Neural crest cell (in vitro differentiated cells): Measurements from ENCODE around the gene NCR2. TPM values are rescaled to one million over a fixed set of nuclear protein-coding genes. Genes with fewer than 3 reads are reported as not detected.

ENCODE experiments used
- DNase-seq: peaks from one replicate; pipeline ENCODE4 v3.0.0; 2021; ENCODE audit warnings: low read depth, mixed read lengths, low spot score
- H3K27ac Mint-ChIP-seq: one replicate; pipeline ENCODE4 v1.8.0; 2021; ENCODE audit warnings: mild to moderate bottlenecking, mixed read lengths; ENCODE audit not compliant: unreplicated experiment
- H3K27me3 Mint-ChIP-seq: 2 replicates; pipeline ENCODE4 v1.8.0; 2021; ENCODE audit warnings: low read depth, mild to moderate bottlenecking, mixed read lengths
- H3K36me3 Mint-ChIP-seq: 2 replicates; pipeline ENCODE4 v1.8.0; 2021; ENCODE audit warnings: low read depth, mild to moderate bottlenecking, mixed read lengths
- H3K4me1 Mint-ChIP-seq: 2 replicates; pipeline ENCODE4 v1.8.0; 2021; ENCODE audit warnings: mixed read lengths
- H3K4me3 Mint-ChIP-seq: one replicate; pipeline ENCODE4 v1.8.0; 2021; ENCODE audit warnings: mild to moderate bottlenecking, mixed read lengths
- H3K9me3 Mint-ChIP-seq: 2 replicates; pipeline ENCODE4 v1.8.0; 2021; ENCODE audit warnings: mixed read lengths
- total RNA-seq: library from RNA; stranded (reverse); gene quantifications from 2 replicates; pipeline ENCODE4 v1.2.1, GENCODE V29; 2021
- TF ChIP-seq, protein P1 (sequence below): fragments of 200-600 bp; sonication (generic); conservative IDR thresholded peaks from 2 replicates; pipeline ENCODE4 v1.5.0; 2021; ENCODE audit warnings: antibody characterized with exemption, mild to moderate bottlenecking

NCR2 gene
- total RNA-seq, 1 donor from 2014 or later: not detected

DNA sequence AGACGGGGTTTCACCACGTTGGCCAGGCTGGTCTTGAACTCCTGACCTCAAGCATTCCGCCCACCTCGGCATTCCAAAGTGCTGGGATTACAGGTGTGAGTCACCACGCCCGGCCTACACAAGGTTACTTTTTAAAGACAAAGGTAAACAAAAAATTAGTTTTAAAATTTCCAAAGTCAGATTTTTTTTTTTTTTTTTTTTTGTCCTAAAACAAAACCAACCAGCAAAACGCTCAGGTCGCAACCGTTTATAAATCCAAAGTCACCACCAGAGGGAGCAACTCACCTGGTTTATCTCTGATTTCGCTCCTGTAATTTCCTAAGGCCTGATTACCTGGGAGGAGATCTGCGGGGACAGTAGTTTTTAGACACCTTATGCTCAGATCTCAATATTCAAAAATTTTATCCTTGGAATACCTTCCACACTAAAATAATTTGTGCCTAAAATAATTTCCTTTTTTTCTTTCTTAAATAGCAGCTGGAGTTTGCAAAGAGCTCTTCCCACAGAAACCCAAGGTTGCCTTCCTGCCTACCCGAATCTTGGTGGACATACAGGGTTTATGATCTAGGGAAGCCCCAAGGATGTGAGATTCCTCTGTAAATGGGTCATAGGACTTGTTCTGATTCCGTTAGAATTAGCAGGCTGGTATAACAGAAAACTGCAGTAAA lies 29.1 kb upstream of the NCR2 start:
- Mint-ChIP-seq H3K27me3 (peaks cover 47% of the 10 kb centered on the region), H3K36me3 (no peaks in the 10 kb centered on the region), H3K4me1 (no peaks in the 10 kb centered on the region), H3K4me3 (no peak overlapping the region), H3K9me3 (peaks cover 4% of the 10 kb centered on the region), H3K27ac (no peak overlapping the region)
- DNase-seq: no peak
- TF ChIP-seq, protein P1, sequence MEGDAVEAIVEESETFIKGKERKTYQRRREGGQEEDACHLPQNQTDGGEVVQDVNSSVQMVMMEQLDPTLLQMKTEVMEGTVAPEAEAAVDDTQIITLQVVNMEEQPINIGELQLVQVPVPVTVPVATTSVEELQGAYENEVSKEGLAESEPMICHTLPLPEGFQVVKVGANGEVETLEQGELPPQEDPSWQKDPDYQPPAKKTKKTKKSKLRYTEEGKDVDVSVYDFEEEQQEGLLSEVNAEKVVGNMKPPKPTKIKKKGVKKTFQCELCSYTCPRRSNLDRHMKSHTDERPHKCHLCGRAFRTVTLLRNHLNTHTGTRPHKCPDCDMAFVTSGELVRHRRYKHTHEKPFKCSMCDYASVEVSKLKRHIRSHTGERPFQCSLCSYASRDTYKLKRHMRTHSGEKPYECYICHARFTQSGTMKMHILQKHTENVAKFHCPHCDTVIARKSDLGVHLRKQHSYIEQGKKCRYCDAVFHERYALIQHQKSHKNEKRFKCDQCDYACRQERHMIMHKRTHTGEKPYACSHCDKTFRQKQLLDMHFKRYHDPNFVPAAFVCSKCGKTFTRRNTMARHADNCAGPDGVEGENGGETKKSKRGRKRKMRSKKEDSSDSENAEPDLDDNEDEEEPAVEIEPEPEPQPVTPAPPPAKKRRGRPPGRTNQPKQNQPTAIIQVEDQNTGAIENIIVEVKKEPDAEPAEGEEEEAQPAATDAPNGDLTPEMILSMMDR: peak; percentile 77

DNA sequence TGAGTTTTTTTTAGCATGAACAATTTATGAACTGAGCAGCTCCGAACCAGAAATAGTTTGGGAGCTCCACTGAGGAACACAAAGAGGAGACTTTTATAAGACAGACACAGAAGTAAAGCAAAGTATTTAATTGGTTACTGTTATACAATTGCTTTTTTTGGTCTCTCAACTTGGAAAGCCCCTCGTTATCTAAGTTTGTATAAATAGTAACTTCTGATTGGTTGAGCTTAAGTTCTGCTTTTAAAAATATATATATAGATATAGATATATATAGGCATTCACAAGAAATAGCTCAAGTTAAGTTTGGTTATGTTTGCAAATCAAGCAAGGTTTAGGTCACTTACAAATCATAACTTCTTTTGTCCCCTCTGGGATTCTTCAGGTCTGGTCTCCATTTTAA lies 20.2 kb upstream of the NCR2 start:
- Mint-ChIP-seq H3K4me3 (no peak overlapping the region), H3K9me3 (no peaks in the 10 kb centered on the region), H3K27me3 (peaks cover 69% of the 10 kb centered on the region), H3K27ac (no peak overlapping the region), H3K36me3 (no peaks in the 10 kb centered on the region), H3K4me1 (peaks cover 11% of the 10 kb centered on the region)
- TF ChIP-seq, protein P1: no peak
- no peak for DNase-seq

DNA sequence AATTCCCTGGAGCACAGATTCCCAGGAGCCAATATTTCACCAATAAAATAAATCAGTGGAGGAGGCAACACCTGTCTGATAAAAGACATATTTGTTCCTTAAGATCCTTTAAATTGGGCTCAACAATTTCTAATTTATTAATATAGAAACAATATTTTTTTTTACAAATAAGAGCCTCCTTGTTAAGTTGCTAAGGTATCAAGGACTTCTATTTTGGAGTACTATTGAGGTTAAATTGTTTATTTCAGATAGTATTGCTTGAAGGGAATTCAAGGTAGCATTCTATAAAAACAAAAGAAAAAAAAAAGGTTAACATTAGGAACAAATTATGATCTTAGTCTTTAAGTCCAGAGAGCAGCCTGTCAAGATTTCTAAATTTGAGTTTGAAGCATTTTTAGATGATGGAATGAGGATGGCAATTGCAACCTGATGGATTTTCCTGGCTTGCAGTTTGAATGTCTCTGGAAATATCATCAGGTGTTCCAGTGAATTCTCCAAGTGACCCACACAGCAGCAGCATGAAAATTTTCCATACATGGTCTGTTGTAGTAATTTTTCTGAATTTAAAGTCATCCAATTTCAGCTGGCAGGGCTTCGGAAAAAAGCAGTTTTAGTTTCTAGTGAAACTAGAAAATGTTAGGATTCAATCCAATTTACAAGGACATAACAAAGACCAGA lies 19.3 kb upstream of the NCR2 start:
- H3K9me3 Mint-ChIP-seq: no peaks in the 10 kb centered on the region
- TF ChIP-seq, protein P1: no peak
- no peak overlapping the region for H3K4me3 Mint-ChIP-seq
- H3K27me3 Mint-ChIP-seq: peaks cover 69% of the 10 kb centered on the region
- no peaks in the 10 kb centered on the region for H3K36me3 Mint-ChIP-seq
- H3K4me1 Mint-ChIP-seq: peaks cover 11% of the 10 kb centered on the region
- DNase-seq: no peak
- H3K27ac Mint-ChIP-seq: no peak overlapping the region

DNA sequence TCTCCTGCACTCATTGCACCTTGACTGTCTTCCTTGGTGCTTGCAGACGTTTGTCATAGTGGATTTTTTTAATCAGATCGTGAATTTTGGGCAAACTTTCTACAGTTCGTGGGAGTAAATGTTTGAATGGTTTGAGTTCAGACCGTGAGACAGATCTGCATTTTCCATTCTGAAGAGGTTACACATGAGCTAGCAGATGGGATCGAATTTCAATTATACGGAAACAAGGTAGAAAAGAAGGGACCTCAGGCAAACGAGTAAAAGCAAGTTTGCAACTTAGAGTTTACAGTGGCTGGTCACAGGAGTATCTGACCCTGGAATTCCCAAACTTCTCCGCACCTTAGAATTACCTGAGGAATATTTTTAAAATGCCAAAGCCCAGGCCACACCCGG lies 17.2 kb upstream of the NCR2 start:
- Mint-ChIP-seq H3K27me3 (peaks cover 67% of the 10 kb centered on the region), H3K4me1 (peaks cover 11% of the 10 kb centered on the region), H3K36me3 (no peaks in the 10 kb centered on the region), H3K27ac (no peak overlapping the region), H3K4me3 (no peak overlapping the region), H3K9me3 (no peaks in the 10 kb centered on the region)
- TF ChIP-seq, protein P1: no peak
- no peak for DNase-seq

DNA sequence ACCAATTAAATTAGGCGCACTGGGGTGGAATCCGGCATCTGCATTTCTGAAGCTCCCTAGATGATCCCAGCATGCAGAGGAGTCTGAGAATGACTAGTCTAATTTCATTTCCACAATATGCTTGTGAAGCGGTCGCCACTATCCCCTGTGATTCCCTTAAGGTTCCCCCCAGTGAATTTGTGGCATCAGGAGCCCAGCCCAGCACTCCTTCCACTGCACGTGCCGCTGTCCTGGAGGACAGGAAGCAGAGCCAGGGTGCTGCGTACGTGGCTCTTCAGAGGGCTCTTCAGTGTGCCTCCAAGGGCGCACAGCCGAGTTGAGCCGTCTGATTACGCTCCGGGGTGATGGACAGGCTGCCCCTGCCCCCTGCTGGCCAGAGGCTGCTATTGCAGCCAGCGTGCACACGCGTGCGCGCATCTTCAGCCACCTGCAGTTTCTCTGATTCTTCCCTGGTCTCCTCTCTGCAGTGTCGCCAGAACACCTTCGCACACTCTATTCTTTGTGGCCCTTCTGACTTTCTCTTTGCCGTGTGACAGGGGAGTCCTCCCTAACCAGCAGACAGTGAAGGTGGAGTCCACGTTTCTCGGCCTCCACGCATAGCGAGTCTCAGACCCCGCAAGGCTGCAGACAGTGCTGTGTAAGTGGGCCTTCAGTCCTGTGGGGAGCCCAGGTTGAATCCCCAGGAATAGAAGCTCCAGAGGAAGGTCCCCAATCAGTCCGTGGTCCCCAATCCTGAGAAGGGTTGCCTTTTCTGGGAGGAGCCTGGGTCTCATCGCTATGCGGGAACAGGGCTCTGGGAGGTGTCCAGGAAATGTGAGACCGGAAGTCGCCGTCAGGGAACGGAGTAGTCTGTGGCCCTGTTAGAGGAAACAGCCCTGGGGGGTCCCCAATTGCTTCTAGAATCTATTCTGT lies 16.5 kb upstream of the NCR2 start:
- TF ChIP-seq, protein P1: peak; percentile 100
- Mint-ChIP-seq H3K9me3 (no peaks in the 10 kb centered on the region), H3K27ac (no peak overlapping the region), H3K27me3 (peaks cover 60% of the 10 kb centered on the region), H3K4me1 (peaks cover 11% of the 10 kb centered on the region), H3K4me3 (no peak overlapping the region), H3K36me3 (no peaks in the 10 kb centered on the region)
- DNase-seq: peak; percentile 77
